ENCODE data around the gene PCDHA8.
"Not testable (repeated sequence)": the region's sequence is repeated elsewhere in the genome, so short reads cannot be mapped to it uniquely, and the experiment has no call there.

PCDHA8 gene

DNA sequence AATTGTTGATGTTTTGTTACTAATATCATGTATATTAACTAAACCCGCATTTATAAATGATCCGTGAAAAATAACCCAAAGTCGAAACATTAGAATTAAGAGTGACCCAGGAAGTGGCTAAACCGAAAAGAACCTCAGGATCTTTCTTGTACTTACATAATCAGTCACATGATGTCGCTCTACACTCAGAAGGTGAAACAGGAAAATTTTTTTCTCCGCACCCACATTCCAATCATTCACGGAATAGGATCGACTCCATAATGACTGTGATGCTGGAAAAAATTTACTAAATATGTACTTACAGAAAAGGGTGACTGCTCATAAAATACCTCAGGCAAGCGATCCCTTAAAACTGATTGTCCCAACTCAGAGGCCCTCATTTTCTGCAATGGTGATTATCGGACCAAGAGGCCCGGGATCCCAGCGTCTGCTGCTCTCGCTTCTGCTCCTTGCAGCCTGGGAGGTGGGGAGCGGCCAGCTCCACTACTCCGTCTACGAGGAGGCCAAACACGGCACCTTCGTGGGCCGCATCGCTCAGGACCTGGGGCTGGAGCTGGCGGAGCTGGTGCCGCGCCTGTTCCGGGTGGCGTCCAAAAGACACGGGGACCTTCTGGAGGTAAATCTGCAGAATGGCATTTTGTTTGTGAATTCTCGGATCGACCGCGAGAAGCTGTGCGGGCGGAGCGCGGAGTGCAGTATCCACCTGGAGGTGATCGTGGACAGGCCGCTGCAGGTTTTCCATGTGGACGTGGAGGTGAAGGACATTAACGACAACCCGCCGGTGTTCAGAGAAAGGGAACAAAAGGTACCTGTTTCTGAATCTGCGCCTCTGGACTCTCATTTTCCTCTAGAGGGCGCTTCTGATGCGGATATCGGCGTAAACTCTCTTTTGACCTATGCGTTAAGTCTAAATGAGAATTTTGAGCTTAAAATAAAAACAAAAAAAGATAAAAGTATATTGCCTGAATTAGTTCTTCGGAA lies 34.4 kb downstream of the PCDHA8 start, which contains the start of gene PCDHA12:
TSS of gene PCDHA12 (plus strand) at position 224 of the 981 bp plus-strand sequence. CDS start at position 389, 165 bp downstream.
- no peak for DNase-seq (ENCODE audit: insufficient read length, low spot score)
- no peak for FAIRE-seq
- TF ChIP-seq POLR2A (IDR thresholded peaks at IDR 0.05; ENCODE audit: low read depth, low read length) (no peak), PAX5 (IDR thresholded peaks at IDR 0.05; ENCODE audit: insufficient read depth, low read length, severe bottlenecking) (no peak), TAF1 (IDR thresholded peaks at IDR 0.05; ENCODE audit: low read depth, low read length) (no peak), POU2F2 (IDR thresholded peaks at IDR 0.05; ENCODE audit: low read depth, low read length) (no peak), POLR2AphosphoS5 (IDR thresholded peaks at IDR 0.05; ENCODE audit: low read depth, low read length) (no peak), SPI1 (IDR thresholded peaks at IDR 0.05; ENCODE audit: low read depth, low read length) (no peak)

DNA sequence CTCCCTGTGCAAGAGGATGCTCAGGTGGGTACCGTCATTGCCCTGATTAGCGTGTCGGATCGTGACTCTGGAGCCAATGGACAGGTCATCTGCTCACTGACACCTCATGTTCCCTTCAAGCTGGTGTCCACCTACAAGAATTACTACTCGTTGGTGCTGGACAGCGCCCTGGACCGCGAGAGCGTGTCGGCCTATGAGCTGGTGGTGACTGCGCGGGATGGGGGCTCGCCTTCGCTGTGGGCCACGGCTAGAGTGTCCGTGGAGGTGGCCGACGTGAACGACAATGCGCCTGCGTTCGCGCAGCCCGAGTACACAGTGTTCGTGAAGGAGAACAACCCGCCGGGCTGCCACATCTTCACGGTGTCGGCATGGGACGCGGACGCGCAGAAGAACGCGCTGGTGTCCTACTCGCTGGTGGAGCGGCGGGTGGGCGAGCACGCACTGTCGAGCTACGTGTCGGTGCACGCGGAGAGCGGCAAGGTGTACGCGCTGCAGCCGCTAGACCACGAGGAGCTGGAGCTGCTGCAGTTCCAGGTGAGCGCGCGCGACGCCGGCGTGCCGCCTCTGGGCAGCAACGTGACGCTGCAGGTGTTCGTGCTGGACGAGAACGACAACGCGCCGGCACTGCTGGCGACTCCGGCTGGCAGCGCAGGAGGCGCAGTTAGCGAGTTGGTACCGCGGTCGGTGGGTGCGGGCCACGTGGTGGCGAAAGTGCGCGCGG lies 35.7 kb downstream of the PCDHA8 start:
- not testable (repeated sequence) for DNase-seq (ENCODE audit: insufficient read length, low spot score); FAIRE-seq

DNA sequence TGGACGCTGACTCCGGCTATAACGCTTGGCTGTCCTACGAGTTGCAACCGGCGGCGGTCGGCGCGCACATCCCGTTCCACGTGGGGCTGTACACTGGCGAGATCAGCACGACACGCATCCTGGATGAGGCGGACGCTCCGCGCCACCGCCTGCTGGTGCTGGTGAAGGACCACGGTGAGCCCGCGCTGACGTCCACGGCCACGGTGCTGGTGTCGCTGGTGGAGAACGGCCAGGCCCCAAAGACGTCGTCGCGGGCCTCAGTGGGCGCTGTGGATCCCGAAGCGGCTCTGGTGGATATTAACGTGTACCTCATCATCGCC lies 36.2 kb downstream of the PCDHA8 start:
- DNase-seq (ENCODE audit: insufficient read length, low spot score) (no peak), FAIRE-seq (no peak)
- TF ChIP-seq TAF1 (IDR thresholded peaks at IDR 0.05; ENCODE audit: low read depth, low read length), result no peak
- TF ChIP-seq POLR2AphosphoS5 (IDR thresholded peaks at IDR 0.05; ENCODE audit: low read depth, low read length), result no peak
- TF ChIP-seq POU2F2 (IDR thresholded peaks at IDR 0.05; ENCODE audit: low read depth, low read length), result no peak
- no peak for TF ChIP-seq POLR2A (IDR thresholded peaks at IDR 0.05; ENCODE audit: low read depth, low read length)
- TF ChIP-seq PAX5 (IDR thresholded peaks at IDR 0.05; ENCODE audit: insufficient read depth, low read length, severe bottlenecking), result no peak
- TF ChIP-seq SPI1 (IDR thresholded peaks at IDR 0.05; ENCODE audit: low read depth, low read length), result no peak

DNA sequence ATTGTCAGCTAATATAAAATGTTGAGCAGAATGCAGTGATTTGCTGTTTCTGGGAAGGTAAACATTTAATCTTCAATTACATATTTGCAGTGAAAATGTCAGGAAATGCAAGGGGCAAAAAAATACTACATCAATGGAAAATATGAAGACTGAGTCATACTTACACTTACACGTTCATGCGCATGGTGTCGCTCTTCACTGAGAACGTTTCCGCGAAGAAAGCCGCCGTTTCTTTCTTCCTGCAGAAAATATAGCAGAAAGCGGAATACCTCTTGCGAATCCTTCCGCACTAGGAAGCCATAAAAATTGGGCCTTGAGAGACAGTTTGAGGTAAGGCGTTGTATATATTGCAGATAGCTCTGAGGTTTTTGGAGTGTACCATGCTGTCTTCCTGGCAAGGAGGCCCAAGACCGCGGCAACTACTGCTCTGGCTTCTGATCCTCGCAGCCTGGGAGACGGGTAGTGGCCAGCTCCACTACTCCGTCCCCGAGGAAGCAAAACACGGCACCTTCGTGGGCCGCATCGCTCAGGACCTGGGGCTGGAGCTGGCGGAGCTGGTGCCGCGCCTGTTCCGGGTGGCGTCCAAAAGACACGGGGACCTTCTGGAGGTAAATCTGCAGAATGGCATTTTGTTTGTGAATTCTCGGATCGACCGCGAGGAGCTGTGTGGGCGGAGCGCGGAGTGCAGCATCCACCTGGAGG lies 41.1 kb downstream of the PCDHA8 start, which contains the start of gene PCDHA13:
TSS of gene PCDHA13 (plus strand) at position 236 of the 702 bp plus-strand sequence. CDS start at position 381, 145 bp downstream.
- TF ChIP-seq POLR2A (IDR thresholded peaks at IDR 0.05; ENCODE audit: low read depth, low read length), result no peak
- no peak for TF ChIP-seq POLR2AphosphoS5 (IDR thresholded peaks at IDR 0.05; ENCODE audit: low read depth, low read length)
- TF ChIP-seq POU2F2 (IDR thresholded peaks at IDR 0.05; ENCODE audit: low read depth, low read length), result no peak
- no peak for TF ChIP-seq PAX5 (IDR thresholded peaks at IDR 0.05; ENCODE audit: insufficient read depth, low read length, severe bottlenecking)
- no peak for TF ChIP-seq SPI1 (IDR thresholded peaks at IDR 0.05; ENCODE audit: low read depth, low read length)
- TF ChIP-seq TAF1 (IDR thresholded peaks at IDR 0.05; ENCODE audit: low read depth, low read length), result no peak
- no peak for DNase-seq (ENCODE audit: insufficient read length, low spot score)
- FAIRE-seq, result no peak

DNA sequence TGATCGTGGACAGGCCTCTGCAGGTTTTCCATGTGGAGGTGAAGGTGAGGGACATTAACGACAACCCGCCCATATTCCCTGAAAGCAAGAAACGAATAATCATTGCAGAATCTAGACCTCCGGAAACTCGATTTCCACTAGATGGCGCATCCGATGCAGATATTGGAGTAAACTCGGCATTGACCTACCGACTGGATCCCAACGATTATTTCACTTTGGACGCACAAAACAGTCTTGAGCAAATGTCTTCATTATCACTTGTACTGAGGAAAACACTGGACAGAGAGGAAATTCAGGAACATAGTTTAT lies 41.6 kb downstream of the PCDHA8 start:
- no peak for DNase-seq (ENCODE audit: insufficient read length, low spot score)
- TF ChIP-seq POU2F2 (IDR thresholded peaks at IDR 0.05; ENCODE audit: low read depth, low read length), result no peak
- no peak for TF ChIP-seq POLR2AphosphoS5 (IDR thresholded peaks at IDR 0.05; ENCODE audit: low read depth, low read length)
- TF ChIP-seq TAF1 (IDR thresholded peaks at IDR 0.05; ENCODE audit: low read depth, low read length), result no peak
- TF ChIP-seq SPI1 (IDR thresholded peaks at IDR 0.05; ENCODE audit: low read depth, low read length), result no peak
- no peak for TF ChIP-seq POLR2A (IDR thresholded peaks at IDR 0.05; ENCODE audit: low read depth, low read length)
- TF ChIP-seq PAX5 (IDR thresholded peaks at IDR 0.05; ENCODE audit: insufficient read depth, low read length, severe bottlenecking), result no peak
- no peak for FAIRE-seq

DNA sequence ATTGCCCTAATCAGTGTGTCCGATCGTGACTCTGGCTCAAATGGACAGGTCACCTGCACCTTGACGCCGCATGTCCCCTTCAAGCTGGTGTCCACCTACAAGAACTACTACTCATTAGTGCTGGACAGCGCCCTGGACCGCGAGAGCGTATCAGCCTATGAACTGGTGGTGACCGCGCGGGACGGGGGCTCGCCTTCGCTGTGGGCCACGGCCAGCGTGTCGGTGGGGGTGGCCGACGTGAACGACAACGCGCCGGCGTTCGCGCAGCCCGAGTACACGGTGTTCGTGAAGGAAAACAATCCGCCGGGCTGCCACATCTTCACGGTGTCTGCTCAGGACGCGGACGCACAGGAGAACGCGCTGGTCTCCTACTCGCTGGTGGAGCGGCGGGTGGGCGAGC lies 42.4 kb downstream of the PCDHA8 start:
- TF ChIP-seq TAF1 (IDR thresholded peaks at IDR 0.05; ENCODE audit: low read depth, low read length) (no peak), PAX5 (IDR thresholded peaks at IDR 0.05; ENCODE audit: insufficient read depth, low read length, severe bottlenecking) (no peak)
- DNase-seq (ENCODE audit: insufficient read length, low spot score) (no peak), FAIRE-seq (no peak)

DNA sequence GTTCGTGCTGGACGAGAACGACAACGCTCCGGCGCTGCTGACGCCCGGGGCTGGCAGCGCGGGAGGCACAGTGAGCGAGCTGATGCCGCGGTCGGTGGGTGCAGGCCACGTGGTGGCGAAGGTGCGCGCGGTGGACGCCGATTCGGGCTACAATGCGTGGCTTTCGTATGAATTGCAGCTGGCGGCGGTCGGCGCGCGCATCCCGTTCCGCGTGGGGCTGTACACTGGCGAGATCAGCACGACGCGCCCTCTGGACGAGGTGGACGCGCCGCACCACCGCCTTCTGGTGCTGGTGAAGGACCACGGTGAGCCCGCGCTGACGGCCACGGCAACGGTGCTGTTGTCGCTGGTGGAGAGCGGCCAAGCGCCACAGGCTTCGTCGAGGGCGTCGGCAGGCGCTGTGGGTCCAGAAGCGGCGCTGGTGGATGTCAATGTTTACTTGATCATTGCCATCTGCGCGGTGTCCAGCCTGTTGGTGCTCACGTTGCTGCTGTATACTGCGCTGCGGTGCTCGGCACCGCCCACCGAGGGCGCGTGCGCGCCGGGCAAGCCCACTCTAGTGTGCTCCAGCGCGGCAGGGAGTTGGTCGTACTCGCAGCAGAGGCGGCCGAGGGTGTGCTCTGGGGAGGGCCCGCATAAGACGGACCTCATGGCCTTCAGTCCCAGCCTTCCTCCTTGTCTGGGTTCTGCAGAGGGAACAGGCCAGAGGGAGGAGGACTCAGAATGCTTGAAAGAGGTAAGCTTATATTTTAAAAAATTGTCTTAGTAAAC lies 43.1 kb downstream of the PCDHA8 start:
- DNase-seq (ENCODE audit: insufficient read length, low spot score), result no peak
- TF ChIP-seq POLR2A (IDR thresholded peaks at IDR 0.05; ENCODE audit: low read depth, low read length) (no peak), SPI1 (IDR thresholded peaks at IDR 0.05; ENCODE audit: low read depth, low read length) (no peak), TAF1 (IDR thresholded peaks at IDR 0.05; ENCODE audit: low read depth, low read length) (no peak), POU2F2 (IDR thresholded peaks at IDR 0.05; ENCODE audit: low read depth, low read length) (no peak), PAX5 (IDR thresholded peaks at IDR 0.05; ENCODE audit: insufficient read depth, low read length, severe bottlenecking) (no peak), POLR2AphosphoS5 (IDR thresholded peaks at IDR 0.05; ENCODE audit: low read depth, low read length) (no peak)
- no peak for FAIRE-seq
